Measurements from ENCODE around the gene ALDH3A2. TPM values are rescaled to one million over a fixed set of nuclear protein-coding genes. Genes with fewer than 3 reads are reported as not detected.

The ALDH3A2 gene
- total and polyA plus RNA-seq, 2 of the 8 experiments (the other 6 are each of a cell fraction or from before 2014, with no cell fraction given): 20.6 to 72.9 TPM

DNA sequence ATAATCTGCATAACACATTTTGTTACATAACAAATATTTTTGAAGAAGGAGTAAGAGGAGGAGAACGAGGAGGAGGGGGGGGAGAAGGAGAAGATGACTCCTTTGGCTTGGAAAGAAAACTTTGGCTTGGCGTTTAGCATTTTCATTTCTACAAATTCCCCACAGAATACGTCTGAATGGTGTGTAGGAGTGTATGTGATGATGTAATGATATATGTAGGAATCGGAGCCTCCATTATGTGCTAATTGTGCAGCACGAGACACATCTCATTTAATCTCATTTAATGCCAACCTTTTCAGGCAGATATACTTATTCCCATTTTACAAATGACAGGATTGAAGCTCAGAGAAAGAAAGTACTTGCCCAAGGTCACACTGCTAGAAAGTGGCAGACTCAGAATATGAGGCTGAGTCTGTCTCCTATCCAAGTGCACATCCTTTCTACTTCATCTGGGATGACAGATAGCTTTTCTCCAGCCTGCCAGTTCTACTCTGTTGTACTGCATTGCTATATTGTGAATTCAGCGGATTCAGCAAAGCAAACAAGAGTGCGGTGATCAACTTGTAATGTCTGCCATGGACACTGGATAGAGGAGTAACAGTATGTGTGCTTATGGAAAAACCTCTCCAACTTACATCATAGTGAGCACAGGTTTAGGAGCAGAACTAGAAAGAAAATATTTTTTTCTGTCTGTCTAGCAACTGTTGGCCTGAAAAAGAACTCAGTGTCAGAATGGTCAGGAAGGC, 78.3 kb downstream of the ALDH3A2 start:
- no peak overlapping the region for H3K56ac ChIP-seq (replicated peaks; ENCODE audit: insufficient read length, low read depth, low read length)
- H3K9me3 ChIP-seq (ENCODE audit: insufficient read depth in 2 of 2, low read depth in 1 of 2, low read length in 1 of 2): no peaks in the 10 kb centered on the region
- ChIA-PET CTCF (ENCODE audit: partially characterized antibody) (interaction anchor here (1.1 to 2.5 kb wide), 5 partner anchors 8 to 213 kb away, joined by 3 to 13 read pairs (median 5); no protein-coding TSS in a partner anchor), POLR2A (ENCODE audit: partially characterized antibody) (interaction anchor here (0.5 to 0.9 kb wide), 2 partner anchors 79 to 89 kb away, joined by 3 read pairs; no protein-coding TSS in a partner anchor)
- H3K4me2 ChIP-seq (ENCODE audit: insufficient read depth in 1 of 2, low read depth in 2 of 2, low read length in 2 of 2): no peak overlapping the region
- no peak overlapping the region for H2BK120ac ChIP-seq (replicated peaks; ENCODE audit: low read depth, low read length)
- H3K27me3 ChIP-seq (replicated peaks in 1 of 4; ENCODE audit: control insufficient read depth in 3 of 4, extremely low read depth in 1 of 4, insufficient read depth in 3 of 4, low read length in 3 of 4): no peaks in the 10 kb centered on the region
- H3K23ac ChIP-seq (ENCODE audit: insufficient read length): no peak overlapping the region
- no peak overlapping the region for H2AFZ ChIP-seq (ENCODE audit: low read length)
- H2BK5ac ChIP-seq (ENCODE audit: low read depth, low read length): no peak overlapping the region
- H4K5ac ChIP-seq (ENCODE audit: insufficient read length, low read depth, low read length): no peak overlapping the region
- H3K27ac ChIP-seq (ENCODE audit: low read depth, low read length): no peak overlapping the region
- H4K91ac ChIP-seq (replicated peaks; ENCODE audit: insufficient read length, low read length): no peak overlapping the region
- no peaks in the 10 kb centered on the region for H3K79me1 ChIP-seq (ENCODE audit: low read depth, low read length)
- H4K20me1 ChIP-seq (replicated peaks in 1 of 2; ENCODE audit: control insufficient read depth in 1 of 2, insufficient read depth in 2 of 2, low read length in 2 of 2): no peaks in the 10 kb centered on the region
- no peak overlapping the region for H3K14ac ChIP-seq (ENCODE audit: insufficient read length)
- H3K4ac ChIP-seq (replicated peaks; ENCODE audit: insufficient read length, low read depth, low read length): no peak overlapping the region
- H3K79me2 ChIP-seq (ENCODE audit: control insufficient read depth in 1 of 2, insufficient read depth in 2 of 2, low read length in 2 of 2): no peaks in the 10 kb centered on the region
- H3K9ac ChIP-seq (replicated peaks in 1 of 4; ENCODE audit: extremely low read depth in 1 of 4, low read depth in 3 of 4, low read length in 3 of 4): no peak overlapping the region
- H3K4me1 ChIP-seq (replicated peaks in 1 of 4; ENCODE audit: control insufficient read depth in 3 of 4, insufficient read depth in 4 of 4, low read length in 3 of 4): no peaks in the 10 kb centered on the region
- WGBS, 2 experiments (ENCODE audit: extremely low coverage in 1 of 2, insufficient coverage in 1 of 2, insufficient read length in 1 of 2, insufficient replicate concordance in 2 of 2, low coverage in 1 of 2, low lambda C conversion rate in 2 of 2, missing lambda C conversion rate in 1 of 2): 87% methylated on average over 7 of the region's 7 CpGs; no CpG with 5 or more reads in 1 of the 2 experiments
- H3K4me3 ChIP-seq (ENCODE audit: extremely low read depth in 1 of 4, insufficient read depth in 2 of 4, low read depth in 3 of 4, low read length in 4 of 4): no peak overlapping the region
- no peak overlapping the region for H4K8ac ChIP-seq (ENCODE audit: extremely low read depth, insufficient read depth, low read length)
- H2BK15ac ChIP-seq (ENCODE audit: low read length): no peak overlapping the region
- H2AK5ac ChIP-seq (ENCODE audit: low read depth, low read length): no peak overlapping the region
- no peak for DNase-seq (ENCODE audit: low read depth in 1 of 2, low spot score in 2 of 2)
- H3K23me2 ChIP-seq (ENCODE audit: low read depth, low read length): no peaks in the 10 kb centered on the region
- no peak overlapping the region for H2BK12ac ChIP-seq (ENCODE audit: low read depth, low read length)
- no peaks in the 10 kb centered on the region for H3K36me3 ChIP-seq (ENCODE audit: control insufficient read depth in 2 of 4, insufficient read depth in 4 of 4, low read length in 3 of 4)
- H2BK20ac ChIP-seq (ENCODE audit: low read length): no peak overlapping the region
- H3K18ac ChIP-seq (ENCODE audit: extremely low read depth, low read length): no peak overlapping the region
- FAIRE-seq: no peak
- TF ChIP-seq, protein P1, sequence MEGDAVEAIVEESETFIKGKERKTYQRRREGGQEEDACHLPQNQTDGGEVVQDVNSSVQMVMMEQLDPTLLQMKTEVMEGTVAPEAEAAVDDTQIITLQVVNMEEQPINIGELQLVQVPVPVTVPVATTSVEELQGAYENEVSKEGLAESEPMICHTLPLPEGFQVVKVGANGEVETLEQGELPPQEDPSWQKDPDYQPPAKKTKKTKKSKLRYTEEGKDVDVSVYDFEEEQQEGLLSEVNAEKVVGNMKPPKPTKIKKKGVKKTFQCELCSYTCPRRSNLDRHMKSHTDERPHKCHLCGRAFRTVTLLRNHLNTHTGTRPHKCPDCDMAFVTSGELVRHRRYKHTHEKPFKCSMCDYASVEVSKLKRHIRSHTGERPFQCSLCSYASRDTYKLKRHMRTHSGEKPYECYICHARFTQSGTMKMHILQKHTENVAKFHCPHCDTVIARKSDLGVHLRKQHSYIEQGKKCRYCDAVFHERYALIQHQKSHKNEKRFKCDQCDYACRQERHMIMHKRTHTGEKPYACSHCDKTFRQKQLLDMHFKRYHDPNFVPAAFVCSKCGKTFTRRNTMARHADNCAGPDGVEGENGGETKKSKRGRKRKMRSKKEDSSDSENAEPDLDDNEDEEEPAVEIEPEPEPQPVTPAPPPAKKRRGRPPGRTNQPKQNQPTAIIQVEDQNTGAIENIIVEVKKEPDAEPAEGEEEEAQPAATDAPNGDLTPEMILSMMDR (IDR thresholded peaks at IDR 0.05; ENCODE audit: control extremely low read depth in 1 of 3, insufficient read depth in 1 of 3, low read depth in 1 of 3, low read length in 3 of 3): no peak
- TF ChIP-seq E2F6 (IDR thresholded peaks at IDR 0.05) (no peak), TAF1 (IDR thresholded peaks at IDR 0.05; ENCODE audit: low read depth, low read length) (no peak), BRCA1 (IDR thresholded peaks at IDR 0.05; ENCODE audit: low read depth, low read length) (no peak), FOSL1 (IDR thresholded peaks at IDR 0.05; ENCODE audit: insufficient read depth, low read depth, low read length) (no peak), CTBP2 (IDR thresholded peaks at IDR 0.05; ENCODE audit: borderline replicate concordance, insufficient read depth, insufficient read length, low read length) (no peak), JUND (IDR thresholded peaks at IDR 0.05; ENCODE audit: low read length) (no peak), KDM4A (IDR thresholded peaks at IDR 0.05; ENCODE audit: low read depth, low read length, severe bottlenecking) (no peak), TCF12 (IDR thresholded peaks at IDR 0.05; ENCODE audit: low read depth, low read length) (no peak)

Measured in H1 (cell line).